Thoracic aorta (tissue), 2 donors: ENCODE measurements around the gene IBTK. TPM values are rescaled to one million over a fixed set of nuclear protein-coding genes. Genes with fewer than 3 reads are reported as not detected.

Experiments
- ATAC-seq: fragments of 150-250 bp; one replicate; pipeline ENCODE4 v1.8.0; 2017; ENCODE audit warnings: low read depth; ENCODE audit not compliant: insufficient number of reproducible peaks, low FRiP score
- DNase-seq: peaks from one replicate; pipeline ENCODE4 v3.0.0-alpha.2; 2020; ENCODE audit warnings: low spot score
- H3K27ac ChIP-seq, 2 donors: fragments of 200-600 bp; sonication (generic); 1 replicate in 1 of 2; 2 replicates in 1 of 2; pipeline ENCODE4 v1.5.1; 2016; ENCODE audit warnings: mild to moderate bottlenecking in 2 of 2, moderate library complexity in 2 of 2
- H3K27me3 ChIP-seq: fragments of 200-600 bp; sonication (generic); replicated peaks from 2 replicates; pipeline ENCODE4 v1.6.0; 2016; ENCODE audit warnings: mild to moderate bottlenecking; ENCODE audit not compliant: insufficient read depth
- H3K36me3 ChIP-seq: fragments of 200-600 bp; sonication (generic); one replicate; pipeline ENCODE4 v1.5.1; 2016
- H3K4me1 ChIP-seq, 2 donors: fragments of 200-600 bp; sonication (generic); 1 replicate in 1 of 2; 2 replicates in 1 of 2; pipeline versions ENCODE4 v1.5.1 to v1.6.0; 2016; ENCODE audit warnings: low read depth in 2 of 2, mild to moderate bottlenecking in 1 of 2; ENCODE audit not compliant: control insufficient read depth in 1 of 2
- H3K4me3 ChIP-seq: fragments of 200-600 bp; sonication (generic); 2 replicates; pipeline ENCODE4 v1.5.1; 2016; ENCODE audit warnings: mild to moderate bottlenecking
- H3K9me3 ChIP-seq: fragments of 200-600 bp; sonication (generic); 2 replicates; pipeline ENCODE4 v1.5.1; 2016
- total RNA-seq, 2 donors: library from RNA; depleted of rRNA; stranded (reverse); fragments of >200 nt; gene quantifications; one replicate each; pipeline versions ENCODE4 v1.1.0 to v1.2.3, GENCODE V29; 2016
- TF ChIP-seq, protein P1 (sequence below): fragments of 200-600 bp; sonication (generic); IDR thresholded peaks from one replicate; pipeline ENCODE4 v1.5.1; 2019; ENCODE audit warnings: antibody characterized with exemption

IBTK gene
- total RNA-seq, 2 donors from 2014 or later: 18.1 to 36.8 TPM

DNA sequence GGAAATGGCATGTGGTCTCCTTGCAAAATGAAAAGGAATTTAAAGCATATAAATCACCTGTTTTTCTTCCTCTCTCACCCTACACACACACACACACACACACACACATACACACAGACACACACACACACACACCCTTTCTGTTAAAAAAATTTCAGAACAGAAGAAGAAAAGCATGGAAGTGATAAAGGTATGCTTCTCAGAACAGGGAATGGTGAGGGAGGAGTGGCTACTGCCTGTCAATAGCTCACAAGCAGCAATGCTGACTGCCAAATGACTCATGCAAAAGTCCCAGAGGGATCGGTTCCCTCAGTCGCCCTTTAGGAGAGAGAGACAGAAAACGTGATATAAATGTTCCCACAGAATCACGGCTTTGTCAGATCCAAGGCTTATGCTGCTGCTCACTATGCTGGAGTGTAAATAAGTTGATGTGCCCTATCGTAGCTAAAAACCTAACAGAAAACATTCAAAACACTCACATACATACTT is 102.6 kb downstream of the IBTK start:
- Histone ChIP-seq H3K27me3 (no peaks in the 10 kb centered on the region), H3K36me3 (no peaks in the 10 kb centered on the region), H3K4me3 (peak overlapping the region; percentile 57), H3K9me3 (no peaks in the 10 kb centered on the region), H3K27ac (peak overlapping the region; percentile 55 to 75), H3K4me1 (peaks cover 7 to 25% of the 10 kb centered on the region in 2 donors)
- DNase-seq: peak; percentile 53
- TF ChIP-seq, protein P1, sequence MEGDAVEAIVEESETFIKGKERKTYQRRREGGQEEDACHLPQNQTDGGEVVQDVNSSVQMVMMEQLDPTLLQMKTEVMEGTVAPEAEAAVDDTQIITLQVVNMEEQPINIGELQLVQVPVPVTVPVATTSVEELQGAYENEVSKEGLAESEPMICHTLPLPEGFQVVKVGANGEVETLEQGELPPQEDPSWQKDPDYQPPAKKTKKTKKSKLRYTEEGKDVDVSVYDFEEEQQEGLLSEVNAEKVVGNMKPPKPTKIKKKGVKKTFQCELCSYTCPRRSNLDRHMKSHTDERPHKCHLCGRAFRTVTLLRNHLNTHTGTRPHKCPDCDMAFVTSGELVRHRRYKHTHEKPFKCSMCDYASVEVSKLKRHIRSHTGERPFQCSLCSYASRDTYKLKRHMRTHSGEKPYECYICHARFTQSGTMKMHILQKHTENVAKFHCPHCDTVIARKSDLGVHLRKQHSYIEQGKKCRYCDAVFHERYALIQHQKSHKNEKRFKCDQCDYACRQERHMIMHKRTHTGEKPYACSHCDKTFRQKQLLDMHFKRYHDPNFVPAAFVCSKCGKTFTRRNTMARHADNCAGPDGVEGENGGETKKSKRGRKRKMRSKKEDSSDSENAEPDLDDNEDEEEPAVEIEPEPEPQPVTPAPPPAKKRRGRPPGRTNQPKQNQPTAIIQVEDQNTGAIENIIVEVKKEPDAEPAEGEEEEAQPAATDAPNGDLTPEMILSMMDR: no peak
- peak; percentile 78 for ATAC-seq

DNA sequence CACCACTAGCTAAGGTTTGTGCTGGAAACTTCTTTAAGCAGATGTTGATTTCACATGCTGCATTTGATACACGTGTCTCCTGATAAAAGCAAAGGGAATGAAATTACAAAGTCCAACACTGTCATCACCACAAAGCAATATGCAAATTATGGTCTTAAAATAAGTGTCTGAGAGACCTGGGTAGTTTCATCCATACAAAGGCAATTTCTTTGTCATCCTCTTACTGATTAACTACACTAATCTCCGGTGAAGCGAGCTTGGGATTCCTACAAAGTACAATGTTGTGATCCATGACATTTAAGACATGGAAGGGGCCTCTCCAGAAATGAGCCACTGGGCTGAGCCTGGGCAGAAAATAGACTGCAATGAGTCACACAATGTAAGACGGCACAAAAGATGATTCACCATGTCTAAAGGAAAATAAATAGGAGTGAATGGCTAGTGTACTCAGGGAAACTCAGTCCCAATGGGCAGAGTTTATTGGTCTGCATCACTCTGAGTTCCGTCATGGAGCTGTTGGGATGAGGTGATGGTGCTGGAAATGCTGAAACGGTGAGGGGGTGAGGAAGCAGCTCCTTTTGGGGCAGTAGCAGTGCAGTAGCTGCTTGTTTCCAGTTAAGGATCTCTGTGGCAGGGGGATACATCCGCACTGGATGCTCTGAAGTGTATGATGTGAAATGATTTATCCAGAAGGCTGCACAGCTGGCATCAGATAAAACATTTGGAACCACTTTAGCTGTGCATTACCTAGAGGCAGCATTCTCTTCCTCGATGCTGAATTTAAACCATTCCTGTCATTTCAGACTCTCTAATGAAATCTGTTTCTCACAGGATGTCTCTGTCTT is 103.3 kb downstream of the IBTK start:
- H3K9me3 ChIP-seq: no peaks in the 10 kb centered on the region
- H3K4me3 ChIP-seq: peak overlapping the region; percentile 57
- peak; percentile 31 for DNase-seq
- peaks cover 7 to 25% of the 10 kb centered on the region in 2 donors for H3K4me1 ChIP-seq
- H3K36me3 ChIP-seq: no peaks in the 10 kb centered on the region
- TF ChIP-seq, protein P1: no peak
- H3K27me3 ChIP-seq: no peaks in the 10 kb centered on the region
- peak; percentile 99 for ATAC-seq
- H3K27ac ChIP-seq: peak overlapping the region; percentile 55 to 75

GRCh38 chr6:82143041-82143481 is 104.5 kb downstream of the IBTK start:
- no peaks in the 10 kb centered on the region for H3K36me3 ChIP-seq
- TF ChIP-seq, protein P1: no peak
- H3K4me1 ChIP-seq: peaks cover 7 to 25% of the 10 kb centered on the region in 2 donors
- no peaks in the 10 kb centered on the region for H3K27me3 ChIP-seq
- ATAC-seq (no peak), DNase-seq (no peak)
- H3K27ac ChIP-seq: peak overlapping the region; percentile 55 to 62
- no peaks in the 10 kb centered on the region for H3K9me3 ChIP-seq
- H3K4me3 ChIP-seq: no peak overlapping the region

DNA sequence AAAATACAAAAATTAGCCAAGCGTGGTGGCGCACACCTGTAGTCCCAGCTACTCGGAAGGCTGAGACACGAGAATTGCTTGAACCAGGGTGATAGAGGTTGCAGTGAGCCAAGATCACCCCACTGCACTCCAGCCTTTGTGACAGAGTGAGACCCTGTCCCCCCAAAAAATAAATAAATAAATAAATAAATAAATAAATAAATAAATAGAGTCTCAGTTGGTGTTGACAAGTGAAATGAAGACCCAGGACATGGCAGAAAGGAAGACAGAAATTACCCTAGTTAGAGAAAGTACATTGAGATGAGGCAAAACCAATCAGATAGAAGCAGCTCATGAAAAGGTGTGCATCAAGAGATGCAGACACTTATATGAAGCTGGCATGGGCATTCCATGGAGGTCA is 105.0 kb downstream of the IBTK start:
- Histone ChIP-seq H3K9me3 (no peaks in the 10 kb centered on the region), H3K36me3 (no peaks in the 10 kb centered on the region), H3K27ac (no peak overlapping the region), H3K4me1 (peaks cover 7 to 25% of the 10 kb centered on the region in 2 donors), H3K27me3 (no peaks in the 10 kb centered on the region), H3K4me3 (no peak overlapping the region)
- TF ChIP-seq, protein P1: no peak
- ATAC-seq: no peak
- no peak for DNase-seq

DNA sequence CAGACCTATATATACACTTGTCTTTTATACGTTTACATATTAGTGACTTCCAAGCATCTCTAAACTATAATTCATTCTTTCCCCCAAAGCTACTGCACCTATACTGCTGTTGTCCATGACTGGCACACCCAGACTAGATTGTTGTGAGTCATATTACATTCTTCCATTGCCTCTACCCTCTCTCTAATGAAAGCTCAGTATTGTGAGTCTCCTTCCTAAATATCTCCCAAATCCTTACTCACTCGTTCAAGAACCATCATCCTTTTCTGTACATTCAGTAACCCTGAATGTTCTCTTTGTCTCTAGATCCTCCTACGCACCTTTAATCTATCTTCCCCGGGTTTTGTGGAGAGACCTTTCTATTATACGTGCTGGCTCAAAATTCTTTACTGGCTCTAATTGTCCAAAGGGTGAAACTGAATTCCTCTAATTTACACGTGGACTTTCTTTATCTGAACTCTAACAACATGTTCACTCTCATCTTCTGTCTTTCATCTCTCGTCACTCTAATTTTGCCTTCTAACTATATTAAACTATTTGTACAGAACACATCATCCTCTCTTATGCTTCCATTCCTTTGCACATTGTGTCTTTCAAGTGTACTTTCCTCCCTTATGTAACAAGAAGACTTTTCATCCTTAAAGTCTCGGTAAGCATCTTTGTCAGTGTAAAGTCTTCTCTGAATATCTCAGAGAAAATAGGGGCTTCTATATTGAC is 109.3 kb downstream of the IBTK start:
- H3K4me1 ChIP-seq: no peaks in the 10 kb centered on the region
- TF ChIP-seq, protein P1: no peak
- DNase-seq (no peak), ATAC-seq (no peak)
- no peak overlapping the region for H3K27ac ChIP-seq
- no peaks in the 10 kb centered on the region for H3K27me3 ChIP-seq
- no peak overlapping the region for H3K4me3 ChIP-seq
- H3K36me3 ChIP-seq: no peaks in the 10 kb centered on the region
- no peaks in the 10 kb centered on the region for H3K9me3 ChIP-seq
